Measurements from ENCODE around the gene SORCS2.

Gene SORCS2

GRCh38 chr4:7295197-7295910, 103.0 kb downstream of the SORCS2 start:
- DNase-seq = no peak

- DNase-seq = peak; percentile 30
These were observed 103.7 kb downstream of the SORCS2 start for GRCh38 chr4:7295911-7296660.

GRCh38 chr4:7296661-7297335, 104.5 kb downstream of the SORCS2 start:
- no peak for DNase-seq

GRCh38 chr4:7297374-7297773, 105.0 kb downstream of the SORCS2 start:
- no peak for DNase-seq

- DNase-seq = no peak
These were observed 105.5 kb downstream of the SORCS2 start for GRCh38 chr4:7297881-7298280.

GRCh38 chr4:7298619-7299009, 106.3 kb downstream of the SORCS2 start:
- DNase-seq = no peak

- DNase-seq = no peak
These were observed 106.9 kb downstream of the SORCS2 start for GRCh38 chr4:7299010-7299907.

- DNase-seq = no peak
These were observed 107.8 kb downstream of the SORCS2 start for GRCh38 chr4:7299908-7300710.

GRCh38 chr4:7300711-7301095, 108.4 kb downstream of the SORCS2 start:
- no peak for DNase-seq

GRCh38 chr4:7301126-7301785, 108.9 kb downstream of the SORCS2 start:
- no peak for DNase-seq

GRCh38 chr4:7301846-7302630, 109.7 kb downstream of the SORCS2 start:
- no peak for DNase-seq

- DNase-seq = no peak
These were observed 110.6 kb downstream of the SORCS2 start for GRCh38 chr4:7302781-7303404.

- no peak for DNase-seq
These were observed 111.2 kb downstream of the SORCS2 start for GRCh38 chr4:7303561-7303960.

- no peak for DNase-seq
These were observed 112.1 kb downstream of the SORCS2 start for GRCh38 chr4:7304436-7304835.

GRCh38 chr4:7306021-7306965, 114.0 kb downstream of the SORCS2 start:
- no peak for DNase-seq

GRCh38 chr4:7306986-7307385, 114.6 kb downstream of the SORCS2 start:
- no peak for DNase-seq

GRCh38 chr4:7307394-7308099, 115.2 kb downstream of the SORCS2 start:
- DNase-seq = no peak

GRCh38 chr4:7309181-7309580, 116.8 kb downstream of the SORCS2 start:
- DNase-seq = no peak
